HepG2 (cell line): Measurements from ENCODE around the gene NACC2. TPM values are rescaled to one million over a fixed set of nuclear protein-coding genes. Genes with fewer than 3 reads are reported as not detected.

Source experiments
- MAF1 ChIP-seq: sonication (generic); formaldehyde crosslinking; IDR thresholded peaks from 2 replicates; pipeline ENCODE4 v1.5.0; 2020; ENCODE audit warnings: missing genetic modification reagents, borderline replicate concordance
- MEF2D ChIP-seq: sonication (generic); formaldehyde crosslinking; IDR thresholded peaks from 2 replicates; pipeline ENCODE4 v1.5.1; 2020; ENCODE audit warnings: mild to moderate bottlenecking, missing genetic modification reagents
- NFKB2 ChIP-seq: sonication (generic); formaldehyde crosslinking; IDR thresholded peaks from 2 replicates; pipeline ENCODE4 v1.4.0; 2020; ENCODE audit warnings: missing genetic modification reagents, borderline replicate concordance
- NFKBIZ ChIP-seq: IDR thresholded peaks from 2 replicates; pipeline ENCODE4 v1.6.1; 2018; ENCODE audit warnings: missing genetic modification reagents, missing compliant biosample characterization
- PTBP1 ChIP-seq: fragments of 200-400 bp; formaldehyde crosslinking; IDR thresholded peaks from 2 replicates; pipeline ENCODE4 v1.6.1; 2018; ENCODE audit warnings: low read length, low read depth; ENCODE audit not compliant: poor library complexity, severe bottlenecking
- TEAD3 ChIP-seq: optimal IDR thresholded peaks from 2 replicates; pipeline ENCODE3; 2016; ENCODE audit warnings: borderline replicate concordance
- TMF1 ChIP-seq: sonication (generic); formaldehyde crosslinking; IDR thresholded peaks from 2 replicates; pipeline ENCODE4 v1.8.1; 2022; ENCODE audit warnings: low read depth, missing genetic modification reagents
- XRCC5 ChIP-seq: fragments of 200-400 bp; formaldehyde crosslinking; optimal IDR thresholded peaks from 2 replicates; pipeline ENCODE3; 2017; ENCODE audit warnings: mild to moderate bottlenecking, low read length
- ZBTB3 ChIP-seq: sonication (generic); formaldehyde crosslinking; IDR thresholded peaks from 2 replicates; pipeline ENCODE4 v1.4.0; 2020; ENCODE audit warnings: low read depth, mild to moderate bottlenecking, moderate library complexity, missing genetic modification reagents, borderline replicate concordance
- ZEB1 ChIP-seq: IDR thresholded peaks from 2 replicates; pipeline ENCODE4 v1.6.1; 2012; ENCODE audit warnings: mild to moderate bottlenecking, low read depth, inconsistent platforms; ENCODE audit not compliant: insufficient replicate concordance
- ZFAT ChIP-seq: sonication (generic); formaldehyde crosslinking; conservative IDR thresholded peaks from 2 replicates; pipeline ENCODE4 v1.8.1; 2023; ENCODE audit warnings: missing genetic modification reagents, inconsistent platforms
- ZKSCAN5 ChIP-seq: sonication (generic); formaldehyde crosslinking; IDR thresholded peaks from 2 replicates; pipeline ENCODE4 v1.5.1; 2020; ENCODE audit warnings: mild to moderate bottlenecking, missing genetic modification reagents
- ZNF18 ChIP-seq: sonication (generic); formaldehyde crosslinking; IDR thresholded peaks from 2 replicates; pipeline ENCODE4 v1.8.0; 2022; ENCODE audit warnings: mild to moderate bottlenecking, missing genetic modification reagents; ENCODE audit not compliant: insufficient replicate concordance
- ZNF253 ChIP-seq: sonication (generic); formaldehyde crosslinking; IDR thresholded peaks from 2 replicates; pipeline ENCODE4 v1.8.0; 2022; ENCODE audit warnings: mild to moderate bottlenecking, missing genetic modification reagents, borderline replicate concordance
- ZNF335 ChIP-seq: sonication (generic); formaldehyde crosslinking; IDR thresholded peaks from 2 replicates; pipeline ENCODE4 v1.4.0; 2020; ENCODE audit warnings: missing genetic modification reagents
- ZNF788 ChIP-seq: sonication (generic); formaldehyde crosslinking; IDR thresholded peaks from 2 replicates; pipeline ENCODE4 v1.5.0; 2020; ENCODE audit warnings: mild to moderate bottlenecking, missing genetic modification reagents, borderline replicate concordance
- ZNF800 ChIP-seq: sonication (generic); formaldehyde crosslinking; IDR thresholded peaks from 2 replicates; pipeline ENCODE4 v1.4.0; 2020; ENCODE audit warnings: missing genetic modification reagents
- polyA plus RNA-seq, 8 experiments: library from polyadenylated mRNA; depleted of rRNA in 3 of 8; stranded (reverse) in 7 of 8; unstranded in 1 of 8; fragments of >200 nt; fragmentation: Illumina TruSeq in 4 of 8; extraction: Trizol in 4 of 8; gene quantifications; 2 replicates each; pipeline versions ENCODE4 v1.2.1 to v1.2.3, GENCODE V29; 2011 to 2016; ENCODE audit warnings: low read depth in 4 of 8, missing spikeins in 1 of 8, mixed read lengths in 1 of 8; ENCODE audit not compliant: insufficient read depth in 1 of 8
- total RNA-seq, 5 experiments: library from RNA; depleted of rRNA; stranded (reverse); fragments of >200 nt; fragmentation: Illumina TruSeq; extraction: Trizol; gene quantifications; 2 replicates each; pipeline ENCODE4 v1.2.3, GENCODE V29; 2016; ENCODE audit warnings: low read depth in 1 of 5
- TF ChIP-seq, protein P1 (sequence below): sonication (generic); formaldehyde crosslinking; IDR thresholded peaks from 2 replicates; pipeline ENCODE4 v1.4.0; 2020; ENCODE audit warnings: missing genetic modification reagents
- TF ChIP-seq, protein P2 (sequence below): sonication (generic); formaldehyde crosslinking; conservative IDR thresholded peaks from 2 replicates; pipeline ENCODE4 v1.4.0; 2020; ENCODE audit warnings: mild to moderate bottlenecking, missing genetic modification reagents, moderate library complexity

Gene NACC2
- total and polyA plus RNA-seq, 2 of the 13 experiments (the other 11 are each of a cell fraction or from before 2014, with no cell fraction given): 5.9 to 12.3 TPM

GRCh38 chr9:135993765-135994500 lies 101.2 kb downstream of the NACC2 start (continued):
- TF ChIP-seq, protein P1, sequence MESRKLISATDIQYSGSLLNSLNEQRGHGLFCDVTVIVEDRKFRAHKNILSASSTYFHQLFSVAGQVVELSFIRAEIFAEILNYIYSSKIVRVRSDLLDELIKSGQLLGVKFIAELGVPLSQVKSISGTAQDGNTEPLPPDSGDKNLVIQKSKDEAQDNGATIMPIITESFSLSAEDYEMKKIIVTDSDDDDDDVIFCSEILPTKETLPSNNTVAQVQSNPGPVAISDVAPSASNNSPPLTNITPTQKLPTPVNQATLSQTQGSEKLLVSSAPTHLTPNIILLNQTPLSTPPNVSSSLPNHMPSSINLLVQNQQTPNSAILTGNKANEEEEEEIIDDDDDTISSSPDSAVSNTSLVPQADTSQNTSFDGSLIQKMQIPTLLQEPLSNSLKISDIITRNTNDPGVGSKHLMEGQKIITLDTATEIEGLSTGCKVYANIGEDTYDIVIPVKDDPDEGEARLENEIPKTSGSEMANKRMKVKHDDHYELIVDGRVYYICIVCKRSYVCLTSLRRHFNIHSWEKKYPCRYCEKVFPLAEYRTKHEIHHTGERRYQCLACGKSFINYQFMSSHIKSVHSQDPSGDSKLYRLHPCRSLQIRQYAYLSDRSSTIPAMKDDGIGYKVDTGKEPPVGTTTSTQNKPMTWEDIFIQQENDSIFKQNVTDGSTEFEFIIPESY (CRISPR knock-in tag): peak; percentile 39; the same call in 1 of the 2 replicates
- peak; percentile 89 for TF ChIP-seq XRCC5
- peak; percentile 91; the same call in 1 of the 2 replicates for TF ChIP-seq ZNF788 (CRISPR knock-in tag)
- peak; percentile 59 for TF ChIP-seq TEAD3 (CRISPR knock-in tag)
- TF ChIP-seq MEF2D: peak; percentile 67; the same call in 1 of the 2 replicates
- no peak for TF ChIP-seq ZFAT (CRISPR knock-in tag)
- peak; percentile 56; the same call in 1 of the 2 replicates for TF ChIP-seq ZNF335
- peak; percentile 83; the same call in 1 of the 2 replicates for TF ChIP-seq ZBTB3 (CRISPR knock-in tag)
- TF ChIP-seq, protein P2, sequence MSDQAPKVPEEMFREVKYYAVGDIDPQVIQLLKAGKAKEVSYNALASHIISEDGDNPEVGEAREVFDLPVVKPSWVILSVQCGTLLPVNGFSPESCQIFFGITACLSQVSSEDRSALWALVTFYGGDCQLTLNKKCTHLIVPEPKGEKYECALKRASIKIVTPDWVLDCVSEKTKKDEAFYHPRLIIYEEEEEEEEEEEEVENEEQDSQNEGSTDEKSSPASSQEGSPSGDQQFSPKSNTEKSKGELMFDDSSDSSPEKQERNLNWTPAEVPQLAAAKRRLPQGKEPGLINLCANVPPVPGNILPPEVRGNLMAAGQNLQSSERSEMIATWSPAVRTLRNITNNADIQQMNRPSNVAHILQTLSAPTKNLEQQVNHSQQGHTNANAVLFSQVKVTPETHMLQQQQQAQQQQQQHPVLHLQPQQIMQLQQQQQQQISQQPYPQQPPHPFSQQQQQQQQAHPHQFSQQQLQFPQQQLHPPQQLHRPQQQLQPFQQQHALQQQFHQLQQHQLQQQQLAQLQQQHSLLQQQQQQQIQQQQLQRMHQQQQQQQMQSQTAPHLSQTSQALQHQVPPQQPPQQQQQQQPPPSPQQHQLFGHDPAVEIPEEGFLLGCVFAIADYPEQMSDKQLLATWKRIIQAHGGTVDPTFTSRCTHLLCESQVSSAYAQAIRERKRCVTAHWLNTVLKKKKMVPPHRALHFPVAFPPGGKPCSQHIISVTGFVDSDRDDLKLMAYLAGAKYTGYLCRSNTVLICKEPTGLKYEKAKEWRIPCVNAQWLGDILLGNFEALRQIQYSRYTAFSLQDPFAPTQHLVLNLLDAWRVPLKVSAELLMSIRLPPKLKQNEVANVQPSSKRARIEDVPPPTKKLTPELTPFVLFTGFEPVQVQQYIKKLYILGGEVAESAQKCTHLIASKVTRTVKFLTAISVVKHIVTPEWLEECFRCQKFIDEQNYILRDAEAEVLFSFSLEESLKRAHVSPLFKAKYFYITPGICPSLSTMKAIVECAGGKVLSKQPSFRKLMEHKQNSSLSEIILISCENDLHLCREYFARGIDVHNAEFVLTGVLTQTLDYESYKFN: peak; percentile 98
- peak; percentile 44 for TF ChIP-seq ZEB1
- peak; percentile 68; the same call in 1 of the 2 replicates for TF ChIP-seq TMF1 (CRISPR knock-in tag)
- TF ChIP-seq MAF1 (CRISPR knock-in tag): 0 out of 2 replicates have a peak, but pooled peaks have one; percentile 61
- 0 out of 2 replicates have a peak, but pooled peaks have one; percentile 46 for TF ChIP-seq ZNF800 (CRISPR knock-in tag)
- peak; percentile 64 for TF ChIP-seq ZNF18 (CRISPR knock-in tag)
- no peak for TF ChIP-seq ZKSCAN5 (CRISPR knock-in tag)
- TF ChIP-seq PTBP1: no peak
- no peak for TF ChIP-seq ZNF253 (CRISPR knock-in tag)
- no peak; the same call in 1 of the 2 replicates for TF ChIP-seq NFKB2
- TF ChIP-seq NFKBIZ: peak; percentile 28; the same call in 1 of the 2 replicates
